ENCODE results near the gene ATP8A2.

DNA sequence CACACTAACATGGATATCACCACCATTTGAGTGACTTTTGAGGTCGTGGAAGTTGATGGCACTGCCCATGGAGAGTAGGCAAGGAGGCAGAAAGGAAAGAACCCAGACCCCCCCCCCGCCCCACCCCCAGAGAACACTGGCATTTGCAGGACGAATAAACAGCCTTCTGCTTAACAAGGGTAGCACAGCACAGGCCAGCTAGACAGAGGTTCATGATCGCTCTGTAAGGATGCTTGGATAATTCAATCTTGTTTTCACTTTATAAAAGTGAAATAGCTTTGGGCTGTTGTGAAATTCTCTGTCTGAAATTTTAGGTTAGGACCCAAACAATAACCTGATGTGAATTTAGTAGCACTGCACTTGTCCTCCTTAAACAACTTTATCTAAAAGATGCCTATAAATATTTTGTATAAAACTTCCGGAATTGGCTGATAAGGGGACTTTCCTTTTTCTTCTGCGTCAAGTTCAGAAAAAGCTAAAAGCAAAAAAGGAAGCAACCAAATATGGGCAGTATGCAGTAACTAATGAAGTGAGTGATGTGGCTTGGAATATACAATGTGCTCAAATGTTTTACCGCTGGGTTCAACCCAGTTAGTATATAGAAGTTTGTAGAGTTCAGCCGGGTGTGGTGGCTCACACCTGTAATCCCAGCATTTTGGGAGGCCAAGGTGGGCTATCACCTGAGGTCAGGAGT lies 516.3 kb downstream of the ATP8A2 start:
- TF ChIP-seq, protein P1, sequence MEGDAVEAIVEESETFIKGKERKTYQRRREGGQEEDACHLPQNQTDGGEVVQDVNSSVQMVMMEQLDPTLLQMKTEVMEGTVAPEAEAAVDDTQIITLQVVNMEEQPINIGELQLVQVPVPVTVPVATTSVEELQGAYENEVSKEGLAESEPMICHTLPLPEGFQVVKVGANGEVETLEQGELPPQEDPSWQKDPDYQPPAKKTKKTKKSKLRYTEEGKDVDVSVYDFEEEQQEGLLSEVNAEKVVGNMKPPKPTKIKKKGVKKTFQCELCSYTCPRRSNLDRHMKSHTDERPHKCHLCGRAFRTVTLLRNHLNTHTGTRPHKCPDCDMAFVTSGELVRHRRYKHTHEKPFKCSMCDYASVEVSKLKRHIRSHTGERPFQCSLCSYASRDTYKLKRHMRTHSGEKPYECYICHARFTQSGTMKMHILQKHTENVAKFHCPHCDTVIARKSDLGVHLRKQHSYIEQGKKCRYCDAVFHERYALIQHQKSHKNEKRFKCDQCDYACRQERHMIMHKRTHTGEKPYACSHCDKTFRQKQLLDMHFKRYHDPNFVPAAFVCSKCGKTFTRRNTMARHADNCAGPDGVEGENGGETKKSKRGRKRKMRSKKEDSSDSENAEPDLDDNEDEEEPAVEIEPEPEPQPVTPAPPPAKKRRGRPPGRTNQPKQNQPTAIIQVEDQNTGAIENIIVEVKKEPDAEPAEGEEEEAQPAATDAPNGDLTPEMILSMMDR (IDR thresholded peaks at IDR 0.05 in 4 of 5, conservative IDR thresholded peaks at IDR 0.05 in 1 of 5), result no peak
- no peak for TF ChIP-seq POLR2A (IDR thresholded peaks at IDR 0.05)
